Suprapubic skin (tissue), 4 donors: ENCODE measurements around the gene STX1A. TPM values are rescaled to one million over a fixed set of nuclear protein-coding genes. Genes with fewer than 3 reads are reported as not detected.

Experiments
- DNase-seq, 2 donors: peaks; one replicate each; pipeline ENCODE4 v3.0.0-alpha.2; 2019; ENCODE audit warnings: low spot score in 2 of 2
- H3K27ac ChIP-seq: fragments of 200-600 bp; sonication (generic); one replicate; pipeline ENCODE4 v1.5.1; 2019
- H3K27me3 ChIP-seq: fragments of 200-600 bp; sonication (generic); one replicate; pipeline ENCODE4 v1.5.1; 2019
- H3K36me3 ChIP-seq: fragments of 200-600 bp; sonication (generic); one replicate; pipeline ENCODE4 v1.5.1; 2019
- H3K4me1 ChIP-seq: fragments of 200-600 bp; sonication (generic); one replicate; pipeline ENCODE4 v1.5.1; 2019
- H3K4me3 ChIP-seq: fragments of 200-600 bp; sonication (generic); one replicate; pipeline ENCODE4 v1.5.1; 2019; ENCODE audit warnings: mild to moderate bottlenecking
- H3K9me3 ChIP-seq: fragments of 200-600 bp; sonication (generic); one replicate; pipeline ENCODE4 v1.5.1; 2019
- CTCF ChIP-seq, 2 donors: fragments of 200-600 bp in 1 of 2; fragments of 450-650 bp in 1 of 2; sonication (generic) in 1 of 2; IDR thresholded peaks; one replicate each; pipeline ENCODE4 v1.5.1; 2016 to 2019; ENCODE audit warnings: antibody characterized with exemption in 2 of 2, mild to moderate bottlenecking in 1 of 2, moderate library complexity in 1 of 2
- EP300 ChIP-seq: sonication (generic); formaldehyde crosslinking; IDR thresholded peaks from one replicate; pipeline ENCODE4 v1.6.1; 2017; ENCODE audit warnings: antibody characterized with exemption
- POLR2A ChIP-seq, 2 donors: fragments of 450-650 bp; IDR thresholded peaks; one replicate each; pipeline ENCODE4 v1.6.1; 2017; ENCODE audit warnings: antibody characterized with exemption in 2 of 2, mild to moderate bottlenecking in 2 of 2, moderate library complexity in 2 of 2
- POLR2AphosphoS5 ChIP-seq, 3 donors: sonication (generic); formaldehyde crosslinking; IDR thresholded peaks; one replicate each; pipeline ENCODE4 v1.6.1; 2017; ENCODE audit warnings: antibody characterized with exemption in 3 of 3
- WGBS: methylation state at CpG from one replicate; pipeline ENCODE4 v1.1.5; 2018; 5-methylcytosine and 5-hydroxymethylcytosine counted together
- total RNA-seq, 4 donors: library from RNA; depleted of rRNA; stranded (reverse); fragments of >200 nt; gene quantifications; one replicate each; pipeline ENCODE4 v1.1.0, GENCODE V29; 2016

STX1A gene
- total RNA-seq, 4 donors from 2014 or later: 3.3 to 6.0 (median 4.3) TPM

DNA sequence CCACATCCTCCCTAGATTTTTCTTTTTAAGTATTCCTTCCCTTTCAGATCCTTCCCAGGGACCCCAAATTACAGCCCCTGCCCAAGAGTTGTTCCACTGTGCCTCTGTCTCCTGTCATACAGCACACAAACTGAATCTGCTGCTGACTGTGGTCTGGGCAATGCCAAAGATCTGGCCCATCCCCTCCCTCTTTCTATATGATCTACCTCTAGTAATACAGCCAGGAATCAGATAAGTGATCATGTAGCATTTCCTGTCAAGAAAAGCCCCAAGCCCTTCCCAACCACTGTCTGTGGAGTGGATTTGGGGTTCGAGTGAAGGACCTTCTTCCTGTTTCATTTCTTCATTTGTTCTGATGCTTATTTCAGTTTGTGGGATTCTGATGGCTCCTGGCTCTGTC lies 6.7 kb downstream of the STX1A start:
- WGBS: 80% methylated on average over 1 of the region's 1 CpG
- Histone ChIP-seq H3K27me3 (no peaks in the 10 kb centered on the region), H3K4me1 (peaks cover 5% of the 10 kb centered on the region), H3K9me3 (no peaks in the 10 kb centered on the region), H3K36me3 (no peaks in the 10 kb centered on the region), H3K27ac (no peak overlapping the region), H3K4me3 (no peak overlapping the region)
- DNase-seq: no peak
- TF ChIP-seq CTCF (IDR thresholded peaks at IDR 0.05) (no peak), EP300 (no peak), POLR2AphosphoS5 (IDR thresholded peaks at IDR 0.05) (no peak), POLR2A (IDR thresholded peaks at IDR 0.05) (no peak)

DNA sequence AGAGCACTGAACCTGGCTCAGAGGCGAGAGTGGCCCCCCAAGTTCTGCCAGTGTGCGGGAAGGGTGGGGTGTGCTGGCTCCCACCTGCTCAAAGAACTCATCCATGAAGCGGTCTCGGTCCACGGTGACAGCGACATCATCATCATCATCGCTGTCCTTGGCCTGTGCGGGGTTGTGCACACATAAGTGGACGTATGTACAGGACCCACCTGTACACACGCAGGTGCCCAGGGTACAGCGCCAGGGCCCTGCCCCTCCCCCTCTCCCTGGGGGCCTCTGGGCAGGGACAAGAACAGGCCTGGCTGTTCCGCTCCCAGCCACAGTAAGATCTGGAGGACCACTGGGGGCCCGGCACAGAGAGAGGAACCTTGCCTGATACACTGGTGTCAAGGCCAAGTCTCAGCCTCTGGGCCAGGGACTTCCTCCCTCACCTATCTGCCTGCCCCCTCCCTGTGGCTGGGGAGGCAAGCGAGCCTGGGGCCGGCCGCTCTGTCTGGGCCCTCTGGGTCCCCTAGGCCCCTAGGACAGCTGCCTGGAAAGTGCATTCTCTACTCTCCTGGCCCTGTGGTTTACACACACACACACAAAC lies 10.4 kb downstream of the STX1A start:
- WGBS: 95% methylated on average over 12 of the region's 16 CpGs
- H3K9me3 ChIP-seq: no peaks in the 10 kb centered on the region
- no peak for DNase-seq
- no peaks in the 10 kb centered on the region for H3K36me3 ChIP-seq
- H3K27ac ChIP-seq: no peak overlapping the region
- H3K4me3 ChIP-seq: no peak overlapping the region
- H3K4me1 ChIP-seq: peaks cover 16% of the 10 kb centered on the region
- H3K27me3 ChIP-seq: no peaks in the 10 kb centered on the region
- TF ChIP-seq EP300 (no peak), POLR2A (IDR thresholded peaks at IDR 0.05) (no peak), CTCF (IDR thresholded peaks at IDR 0.05) (no peak), POLR2AphosphoS5 (IDR thresholded peaks at IDR 0.05) (no peak)

DNA sequence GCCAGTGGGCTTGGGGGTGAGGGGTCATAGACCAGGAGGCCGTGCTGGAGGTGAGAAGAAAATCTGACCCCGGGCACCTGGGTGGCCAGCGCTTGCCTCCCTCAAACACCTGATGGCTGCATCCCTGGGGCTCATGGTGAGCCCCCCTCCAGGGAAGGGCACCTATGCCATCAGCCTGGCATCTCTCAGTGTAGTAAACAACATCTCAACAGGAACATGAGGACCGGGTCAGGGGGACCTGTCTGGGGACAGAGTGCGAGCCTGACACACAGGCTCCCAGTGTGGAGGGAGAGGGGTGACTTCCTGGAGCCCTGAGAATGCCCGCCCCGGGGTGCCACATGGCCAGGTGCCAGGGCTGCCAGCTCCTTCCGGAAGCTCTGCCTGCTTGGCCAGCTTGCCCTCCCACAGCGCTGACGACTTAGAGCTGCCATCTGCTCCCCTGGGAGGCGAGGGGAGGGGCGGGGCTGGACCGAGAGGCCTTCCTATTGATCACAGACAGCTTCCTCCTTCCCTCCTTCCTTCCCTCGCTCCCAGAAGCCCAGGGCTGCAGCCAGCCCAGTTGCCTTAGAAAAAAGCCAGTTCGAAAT lies 12.3 kb downstream of the STX1A start:
- WGBS: 75% methylated on average over 10 of the region's 15 CpGs

DNA sequence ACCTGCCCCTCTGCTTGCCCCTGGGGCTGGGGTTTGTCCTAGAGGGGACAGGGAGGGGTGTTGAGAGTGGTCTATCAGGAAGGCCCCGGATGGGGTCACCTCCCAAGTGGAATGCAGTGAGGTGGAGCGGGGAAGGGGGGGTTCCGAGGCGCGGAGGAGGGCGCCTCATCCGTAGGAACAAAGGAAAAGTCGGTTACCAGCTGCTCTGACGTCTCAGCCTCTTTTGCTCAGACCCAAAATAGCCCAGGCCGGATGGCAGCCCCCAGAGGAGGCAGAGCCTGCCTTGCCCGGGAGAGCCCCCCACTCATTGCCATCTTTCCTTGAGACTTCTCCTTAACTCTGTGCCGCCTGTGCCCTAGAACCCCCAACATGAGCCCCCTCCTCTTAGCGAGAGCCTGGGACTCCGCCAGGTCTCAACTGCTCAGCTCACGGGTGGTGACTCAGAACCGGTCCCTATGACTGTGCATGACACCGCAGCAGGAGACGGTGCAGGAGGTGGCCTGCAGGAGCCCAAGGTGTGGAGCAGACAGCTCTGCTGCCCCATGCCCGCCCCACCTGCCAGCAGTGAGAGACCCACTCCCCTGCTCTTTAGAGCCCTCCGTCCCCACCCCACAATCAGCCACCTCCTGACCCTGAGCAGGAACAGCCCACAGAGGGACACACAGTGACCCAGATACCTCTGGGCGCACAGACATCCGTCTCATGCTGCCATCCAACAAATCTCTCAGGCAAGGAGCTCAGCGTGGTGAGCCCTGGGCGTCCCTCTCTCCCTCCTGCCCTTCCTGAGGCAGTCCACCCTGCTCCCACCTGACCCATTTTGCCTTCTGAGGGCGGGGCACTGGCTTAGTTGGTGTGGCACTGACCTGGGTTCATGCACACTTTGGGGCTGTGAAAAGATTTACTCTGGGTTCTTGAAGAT lies 13.1 kb downstream of the STX1A start:
- Histone ChIP-seq H3K36me3 (peaks cover 6% of the 10 kb centered on the region), H3K27ac (no peak overlapping the region), H3K27me3 (no peaks in the 10 kb centered on the region), H3K4me1 (peaks cover 21% of the 10 kb centered on the region), H3K9me3 (no peaks in the 10 kb centered on the region), H3K4me3 (no peak overlapping the region)
- TF ChIP-seq CTCF (IDR thresholded peaks at IDR 0.05) (no peak), EP300 (no peak), POLR2AphosphoS5 (IDR thresholded peaks at IDR 0.05) (no peak), POLR2A (IDR thresholded peaks at IDR 0.05) (no peak)
- 84% methylated on average over 21 of the region's 25 CpGs for WGBS
- no peak for DNase-seq

More for the DNA sequence above, 12.3 kb downstream of the STX1A start:
- no peak for DNase-seq
- Histone ChIP-seq H3K27ac (no peak overlapping the region), H3K27me3 (no peaks in the 10 kb centered on the region), H3K9me3 (no peaks in the 10 kb centered on the region), H3K4me1 (peaks cover 21% of the 10 kb centered on the region), H3K36me3 (peaks cover 4% of the 10 kb centered on the region), H3K4me3 (no peak overlapping the region)
- TF ChIP-seq CTCF (IDR thresholded peaks at IDR 0.05): no peak
- TF ChIP-seq EP300: no peak
- no peak for TF ChIP-seq POLR2AphosphoS5 (IDR thresholded peaks at IDR 0.05)
- TF ChIP-seq POLR2A (IDR thresholded peaks at IDR 0.05): no peak

GRCh38 chr7:73705551-73705920 lies 13.9 kb downstream of the STX1A start:
- peaks cover 21% of the 10 kb centered on the region for H3K4me1 ChIP-seq
- no peaks in the 10 kb centered on the region for H3K27me3 ChIP-seq
- no peak for TF ChIP-seq CTCF (IDR thresholded peaks at IDR 0.05)
- no peak for TF ChIP-seq POLR2A (IDR thresholded peaks at IDR 0.05)
- TF ChIP-seq EP300: no peak
- TF ChIP-seq POLR2AphosphoS5 (IDR thresholded peaks at IDR 0.05): no peak
- H3K9me3 ChIP-seq: no peaks in the 10 kb centered on the region
- H3K4me3 ChIP-seq: no peak overlapping the region
- 78% methylated on average over 8 of the region's 10 CpGs for WGBS
- DNase-seq: no peak
- no peak overlapping the region for H3K27ac ChIP-seq
- peaks cover 12% of the 10 kb centered on the region for H3K36me3 ChIP-seq
